Measurements from ENCODE around the gene GLIS1.

The GLIS1 gene

DNA sequence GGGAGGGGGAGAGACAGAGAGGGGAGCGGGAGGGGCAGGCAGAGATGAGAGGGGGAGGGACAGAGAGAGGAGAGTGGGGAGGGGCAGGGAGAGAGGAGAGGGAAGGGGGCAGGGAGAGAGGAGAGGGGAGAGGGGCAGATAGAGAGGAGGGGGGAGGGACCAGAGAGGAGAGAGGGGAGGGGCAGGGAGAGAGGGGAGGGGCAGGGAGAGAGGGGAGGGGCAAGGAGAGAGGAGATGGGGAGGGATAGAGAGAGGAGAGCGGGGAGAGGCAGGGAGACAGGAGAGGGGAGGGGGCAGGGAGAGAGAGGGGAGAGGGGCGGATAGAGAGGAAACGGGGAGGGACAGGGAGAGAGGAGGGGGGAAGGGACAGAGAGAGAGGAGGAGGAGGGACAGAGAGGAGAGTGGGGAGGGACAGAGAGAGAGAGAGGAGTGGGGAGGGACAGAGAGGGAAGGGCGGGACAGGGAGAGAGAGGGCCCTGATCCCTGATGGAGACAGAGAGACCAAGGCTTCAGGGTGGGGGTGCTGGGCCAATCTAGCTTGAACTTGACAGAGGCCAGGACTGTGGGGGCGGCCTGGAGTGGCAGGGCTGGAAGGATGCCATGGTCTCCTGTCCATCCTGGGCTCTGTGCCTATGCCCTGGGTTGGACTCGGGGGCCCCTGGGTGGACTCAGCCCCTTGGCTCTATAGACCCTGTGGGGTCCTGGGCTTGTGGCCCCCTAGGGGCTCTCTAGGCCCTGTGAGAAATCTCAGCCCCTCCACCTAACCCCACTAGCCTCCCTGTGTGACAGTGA lies 236.1 kb downstream of the GLIS1 start:
- DNase-seq, result no peak

DNA sequence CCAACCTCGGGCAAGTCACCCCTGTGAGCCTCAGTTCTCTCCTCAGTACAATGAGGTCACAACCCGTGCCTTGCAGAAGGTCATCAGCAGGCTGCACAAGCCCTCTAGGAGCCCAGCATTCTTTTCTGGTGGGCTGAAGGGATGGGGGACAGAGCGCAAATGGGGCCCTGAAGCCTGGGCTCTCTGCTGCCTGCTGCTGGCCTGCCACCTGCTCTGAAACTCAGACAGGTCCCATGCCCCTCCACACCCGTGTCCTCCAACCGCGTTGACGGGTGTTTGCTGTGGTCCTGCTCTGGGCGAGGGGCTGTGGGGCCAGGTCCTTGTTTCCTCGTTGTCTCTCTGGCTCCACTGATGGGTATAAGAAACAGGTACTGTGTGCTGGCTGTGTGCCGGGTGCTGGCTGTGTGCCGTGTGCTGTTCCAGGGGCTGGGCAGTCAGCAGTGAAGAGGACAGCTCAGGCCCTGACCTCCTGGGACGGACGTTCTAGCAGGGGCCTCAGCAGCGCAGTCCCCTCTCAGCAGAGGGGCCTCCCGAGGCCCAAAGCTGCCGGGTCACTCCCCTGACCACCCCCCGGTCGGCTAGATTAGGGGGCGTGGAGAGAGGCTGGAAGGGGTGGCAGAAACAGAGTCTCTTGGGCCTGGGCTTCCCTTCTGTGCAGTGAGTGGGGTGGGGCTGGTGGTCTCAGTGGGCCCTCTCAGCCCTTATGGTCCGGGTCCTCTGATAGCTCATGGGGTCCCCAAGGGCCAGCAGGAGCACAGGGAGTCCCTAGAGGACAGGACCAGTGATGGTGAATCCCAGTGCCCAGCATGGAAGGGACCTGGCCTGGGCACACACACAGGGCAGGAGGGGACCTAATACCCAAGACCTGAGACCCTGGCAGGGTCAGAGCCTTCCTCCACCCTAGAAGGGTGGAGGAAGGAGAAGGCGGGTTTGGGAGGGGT lies 237.6 kb downstream of the GLIS1 start:
- no peak for DNase-seq

DNA sequence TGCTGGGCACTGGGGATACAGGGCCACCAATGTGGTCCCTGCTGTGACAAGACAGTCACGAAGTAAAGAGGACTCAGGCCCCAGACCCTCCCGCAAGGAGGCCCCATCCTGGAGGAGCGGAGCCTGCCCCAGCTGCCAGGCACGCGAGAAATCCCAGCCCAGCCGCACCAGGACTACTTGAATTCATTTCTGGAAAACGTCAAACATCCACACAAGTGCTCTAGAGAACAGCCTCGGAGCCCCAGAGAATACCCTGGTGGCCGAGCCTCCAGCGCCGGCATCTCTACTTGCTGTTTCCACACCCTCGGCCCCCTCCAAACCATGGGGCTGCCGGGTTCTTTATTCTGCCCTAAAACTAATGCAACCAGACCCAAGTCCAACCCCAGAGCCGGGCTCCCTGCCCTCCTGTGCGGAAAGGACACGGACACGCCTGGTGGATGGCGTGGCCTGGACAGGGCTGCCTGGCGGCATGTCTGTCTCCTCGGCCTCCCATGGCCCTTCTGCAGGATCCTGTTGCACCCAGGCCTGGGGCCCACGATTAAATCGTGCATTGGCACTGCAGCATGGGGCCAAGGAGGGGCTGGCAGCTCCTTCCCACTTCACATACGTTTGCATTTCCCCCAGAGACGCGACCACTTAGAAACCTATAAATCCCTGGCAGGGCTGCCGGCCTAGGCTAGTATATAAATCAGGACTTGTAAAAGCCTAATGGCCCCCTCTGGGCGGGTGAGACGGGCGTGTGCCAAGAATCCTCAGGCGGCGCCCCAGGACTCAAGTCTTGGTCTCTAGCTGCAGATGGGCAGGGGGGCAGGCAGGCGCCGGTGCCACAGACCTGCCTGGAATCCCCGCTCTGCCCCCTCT lies 238.5 kb downstream of the GLIS1 start:
- DNase-seq, result no peak

DNA sequence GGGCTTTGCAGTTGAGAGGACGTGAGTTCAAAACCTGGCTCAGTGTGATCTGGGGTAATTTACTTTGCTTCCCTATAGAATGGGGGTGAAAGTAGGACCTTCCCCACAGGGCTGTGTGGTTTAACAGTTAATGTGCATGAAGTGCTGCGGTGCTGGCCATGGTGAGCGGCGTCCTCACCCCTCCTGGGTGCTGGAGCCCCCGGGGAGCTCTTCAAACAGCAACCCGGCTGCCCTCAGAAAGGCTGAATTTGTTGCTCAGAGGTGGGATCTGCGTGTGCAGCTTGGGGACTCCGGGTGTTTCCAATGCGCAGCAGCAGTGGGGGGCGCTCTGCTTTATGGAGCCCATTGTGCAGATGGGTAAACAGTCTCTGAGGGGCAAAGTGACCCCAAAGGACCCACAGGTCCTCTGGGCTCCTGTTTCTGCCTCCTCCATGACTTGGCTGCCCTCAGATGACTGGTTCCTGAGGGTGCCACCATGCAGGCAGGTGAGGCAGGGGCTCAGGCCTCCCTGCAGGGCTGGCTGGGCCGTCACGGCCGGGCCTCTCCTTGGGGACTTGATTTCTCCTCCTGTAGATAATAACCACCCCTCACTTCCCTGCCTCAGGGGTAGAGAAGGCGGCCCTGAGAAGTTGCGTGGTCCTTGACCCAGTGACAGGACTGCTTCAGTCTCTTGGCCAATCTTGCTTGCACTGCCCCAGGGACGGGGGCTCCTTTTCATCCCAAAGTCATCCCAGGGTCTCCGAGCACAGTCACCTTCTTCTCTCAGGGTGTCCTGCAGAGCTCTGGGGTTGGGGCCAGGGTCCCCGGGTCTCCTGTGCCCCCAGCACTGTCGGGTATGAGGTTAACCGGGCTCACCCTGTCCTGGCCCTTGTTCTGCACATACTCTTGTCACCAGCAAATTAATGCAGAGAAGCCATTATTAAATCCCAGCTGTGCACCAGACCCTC lies 239.4 kb downstream of the GLIS1 start:
- DNase-seq, result no peak

DNA sequence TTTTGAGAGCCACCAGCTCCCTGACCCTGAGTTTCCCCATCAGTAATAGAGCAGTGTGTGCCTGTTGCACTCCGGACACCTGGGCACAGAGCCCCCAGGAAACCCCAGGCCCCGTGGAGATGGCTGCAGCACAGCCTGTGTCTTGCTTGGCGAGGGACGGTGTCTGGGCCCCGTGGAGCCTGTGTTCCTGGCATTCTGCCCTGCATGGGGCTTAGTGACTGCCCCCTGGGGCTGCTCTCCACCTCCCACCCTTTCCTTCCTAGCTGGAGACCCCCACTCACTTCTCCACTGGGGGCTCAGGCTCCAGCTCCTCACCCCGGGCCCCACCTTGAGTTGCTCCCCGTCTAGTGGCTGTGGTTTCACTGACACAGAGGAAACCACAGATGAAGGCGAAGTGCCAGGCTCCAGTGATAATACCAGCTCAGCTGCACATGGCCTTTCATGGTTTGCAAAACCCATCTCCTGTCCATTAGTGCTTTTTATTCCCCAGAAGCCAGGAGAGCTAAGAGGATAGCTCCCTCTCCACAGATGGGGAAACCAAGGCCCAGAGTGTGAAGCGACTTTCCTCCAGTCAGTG lies 240.3 kb downstream of the GLIS1 start:
- no peak for DNase-seq

- no peak for DNase-seq
Observed at GRCh38 chr1:53495633-53496345, 243.2 kb downstream of the GLIS1 start.

GRCh38 chr1:53490351-53490750 lies 248.6 kb downstream of the GLIS1 start:
- DNase-seq, result no peak

GRCh38 chr1:53486395-53487026 lies 252.5 kb downstream of the GLIS1 start:
- no peak for DNase-seq

DNA sequence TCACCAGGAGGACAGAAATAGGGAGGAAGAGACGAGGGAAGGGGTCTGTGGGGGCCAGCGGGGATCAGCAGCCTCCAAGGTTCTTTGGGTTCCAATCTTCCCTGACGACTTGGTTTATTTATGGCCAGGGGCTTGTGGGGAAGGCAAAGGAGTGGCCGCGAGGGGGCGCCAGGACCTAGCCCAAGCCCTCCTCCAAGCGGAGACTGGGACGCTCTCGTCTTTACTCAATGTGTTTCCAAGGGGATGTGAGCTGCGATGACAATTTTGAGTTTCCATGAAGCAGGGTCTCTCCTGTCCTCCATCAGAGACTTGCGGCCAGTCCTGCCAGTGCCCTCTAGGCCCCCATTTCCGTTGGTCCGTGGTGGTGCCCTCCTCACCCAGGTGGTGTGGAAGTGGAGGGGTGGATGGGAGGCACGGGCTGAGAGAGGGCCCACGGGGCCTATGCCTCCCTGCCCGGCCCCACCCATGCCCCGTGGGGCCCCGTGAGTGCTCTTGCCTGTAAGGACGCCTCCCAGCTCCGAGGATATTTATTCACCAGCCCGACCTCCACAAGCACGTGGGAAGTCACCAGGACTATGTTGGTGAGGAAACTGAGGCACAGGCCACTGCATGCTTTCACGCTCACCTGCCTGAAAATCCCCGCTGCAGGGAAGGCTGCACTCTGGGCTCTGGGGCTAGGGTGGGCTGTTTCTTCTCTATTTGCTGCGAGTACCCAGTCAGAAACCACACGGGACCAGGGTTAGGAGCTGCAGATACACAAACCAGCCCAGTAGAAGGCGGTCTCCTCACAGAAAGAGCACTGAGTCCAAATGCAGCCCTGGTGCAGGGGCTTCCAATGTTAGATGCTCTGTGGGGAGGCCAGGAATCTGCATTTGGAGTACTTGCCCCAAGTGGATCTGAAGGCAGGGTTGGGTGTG lies 253.2 kb downstream of the GLIS1 start:
- peak; percentile 87 for DNase-seq

- no peak for DNase-seq
Observed at GRCh38 chr1:53484705-53485477, 254.1 kb downstream of the GLIS1 start.

- no peak for DNase-seq
Observed at GRCh38 chr1:53483656-53484055, 255.3 kb downstream of the GLIS1 start.

- no peak for DNase-seq
Observed at GRCh38 chr1:53483170-53483569, 255.8 kb downstream of the GLIS1 start.

DNA sequence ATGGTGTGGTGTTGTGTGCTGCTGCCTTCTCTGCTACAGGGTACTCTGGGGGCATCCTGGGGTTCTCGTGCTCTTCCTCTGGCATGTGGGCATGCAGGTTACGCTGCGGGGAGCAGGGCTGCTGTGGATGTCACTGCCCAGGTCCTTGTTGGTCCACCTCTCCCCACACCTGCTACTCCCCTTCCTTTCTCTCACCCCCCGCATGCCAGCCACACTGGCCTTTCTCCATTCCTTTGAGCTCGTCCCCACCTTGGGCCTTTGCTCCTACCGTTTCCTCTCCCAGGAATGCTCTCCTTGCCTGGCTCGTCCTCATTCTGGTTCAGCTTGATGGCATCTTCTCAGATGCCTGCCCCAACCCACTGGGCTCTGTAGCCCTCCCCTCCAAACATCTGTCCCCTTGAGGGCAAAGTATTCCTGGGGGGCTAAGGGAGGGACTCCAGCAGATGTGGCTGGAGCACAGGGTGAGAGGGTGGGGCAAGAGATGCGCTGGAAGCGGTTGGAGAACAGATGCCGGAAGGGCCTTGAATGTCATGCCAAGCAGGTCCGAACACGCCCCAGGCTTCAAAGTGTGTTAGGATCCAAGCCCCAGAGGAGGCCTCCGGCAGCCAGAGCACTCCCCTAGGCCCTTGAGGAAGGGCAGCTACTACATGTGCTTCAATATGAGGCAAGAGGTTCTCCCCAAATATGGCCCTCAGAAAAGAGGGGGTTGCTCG lies 256.4 kb downstream of the GLIS1 start:
- no peak for DNase-seq

DNA sequence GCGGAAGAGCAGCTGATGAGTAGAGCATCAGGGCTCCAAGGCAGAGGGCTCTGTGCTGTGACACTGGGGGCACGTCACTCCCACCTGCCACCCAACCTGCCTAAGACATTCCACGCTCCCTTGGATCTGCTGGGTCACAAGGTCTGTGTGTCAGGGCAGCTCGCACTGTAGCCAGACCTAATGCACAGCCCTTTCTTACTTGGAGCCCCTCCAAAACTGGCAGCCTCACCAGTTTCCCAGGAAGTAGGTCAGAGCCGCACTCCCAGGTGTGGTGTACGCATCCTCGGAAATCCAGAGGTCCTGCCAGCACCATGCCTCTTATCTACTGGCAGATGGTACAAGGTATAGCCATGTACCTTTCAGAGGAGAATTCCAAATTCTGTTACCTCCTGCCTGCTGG lies 257.5 kb downstream of the GLIS1 start:
- no peak for DNase-seq

DNA sequence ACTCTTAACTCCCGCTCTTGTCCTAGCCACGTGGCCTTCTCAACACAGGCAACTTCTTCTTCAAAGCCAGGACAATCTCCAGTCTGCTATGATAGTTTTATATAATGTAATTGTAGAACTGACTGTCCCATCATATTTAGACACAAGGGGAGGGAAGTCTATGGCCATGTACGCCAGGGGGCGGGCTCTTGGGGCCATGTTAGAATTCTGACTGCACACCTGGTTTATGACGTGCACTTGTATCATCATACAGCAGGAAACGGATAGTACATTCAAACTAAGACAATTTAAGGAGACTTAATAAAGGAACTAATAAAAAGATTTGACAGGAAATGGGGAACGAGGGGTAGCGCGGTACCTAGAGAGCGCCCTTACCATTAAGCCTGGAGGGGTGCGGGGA lies 258.3 kb downstream of the GLIS1 start:
- DNase-seq, result no peak

DNA sequence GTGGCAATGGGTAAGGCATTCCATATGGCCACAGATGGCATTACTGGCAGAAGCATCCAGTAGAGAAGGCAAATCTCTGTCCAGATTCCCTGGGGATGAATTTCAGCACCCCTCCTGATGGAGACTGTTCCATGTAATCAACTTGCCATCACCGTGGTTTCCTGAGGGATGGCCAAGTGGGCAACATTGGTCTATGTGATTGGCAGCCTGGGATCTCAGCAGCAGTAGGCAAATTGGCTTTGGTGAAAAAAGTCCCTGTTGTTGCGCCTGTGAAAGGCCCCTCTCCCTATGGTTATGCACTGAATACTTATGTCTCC lies 260.5 kb downstream of the GLIS1 start:
- no peak for DNase-seq

DNA sequence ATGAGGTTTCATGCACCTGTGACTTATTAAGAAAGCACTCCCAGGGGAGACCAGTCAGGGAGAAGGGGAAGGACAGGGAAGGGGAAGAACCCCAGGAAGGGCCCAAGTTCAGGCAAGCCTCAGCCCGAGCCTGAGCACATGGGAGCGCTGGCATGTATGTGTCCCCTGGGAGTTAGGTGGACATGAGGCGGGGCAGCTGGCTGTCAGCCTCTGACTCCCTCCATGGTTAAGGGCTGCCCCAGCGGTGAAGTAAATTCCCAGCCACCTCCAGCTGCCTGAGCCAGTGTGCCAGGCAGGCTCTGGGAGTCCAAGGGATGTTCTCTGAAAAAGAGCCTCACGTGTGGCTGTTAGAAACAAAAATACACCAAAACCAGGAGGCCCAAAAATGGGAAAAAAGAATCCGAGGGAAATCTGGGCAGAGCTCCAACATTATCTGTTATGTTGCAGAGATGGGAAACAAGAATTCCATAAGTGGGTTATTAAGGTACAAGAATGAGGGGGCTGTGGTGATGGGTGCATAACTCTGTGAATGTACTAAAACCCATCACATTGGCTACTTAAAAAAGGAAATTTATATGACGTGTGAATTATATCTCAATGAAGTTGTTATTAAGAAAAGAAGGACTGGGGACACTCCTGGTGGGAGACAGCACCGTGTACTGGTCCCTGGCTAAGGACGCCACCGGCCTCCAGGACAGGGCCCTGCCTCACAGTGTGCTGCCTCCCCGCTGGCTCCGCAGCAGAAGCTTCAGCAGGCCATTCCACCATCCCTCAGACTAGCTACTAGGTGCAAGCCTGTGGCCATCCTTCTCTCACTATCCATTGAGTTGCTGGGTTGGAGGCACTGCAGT lies 261.1 kb downstream of the GLIS1 start:
- no peak for DNase-seq

Data from activated CD8-positive, alpha-beta memory T cell treated with anti-CD3 and anti-CD28 coated beads for 24 hours (primary cell).